GM19463 (cell line): Measurements from ENCODE around the gene NPC1L1.
"Not testable (repeated sequence)": the region's sequence is repeated elsewhere in the genome, so short reads cannot be mapped to it uniquely, and the experiment has no call there.

ENCODE experiments used
- ATAC-seq: cut with Tn5 transposase; IDR thresholded peaks from one replicate; pipeline ENCODE4 v1.9.1; 2021; ENCODE audit warnings: mild to moderate bottlenecking, moderate library complexity; ENCODE audit not compliant: unreplicated experiment

NPC1L1 gene

DNA sequence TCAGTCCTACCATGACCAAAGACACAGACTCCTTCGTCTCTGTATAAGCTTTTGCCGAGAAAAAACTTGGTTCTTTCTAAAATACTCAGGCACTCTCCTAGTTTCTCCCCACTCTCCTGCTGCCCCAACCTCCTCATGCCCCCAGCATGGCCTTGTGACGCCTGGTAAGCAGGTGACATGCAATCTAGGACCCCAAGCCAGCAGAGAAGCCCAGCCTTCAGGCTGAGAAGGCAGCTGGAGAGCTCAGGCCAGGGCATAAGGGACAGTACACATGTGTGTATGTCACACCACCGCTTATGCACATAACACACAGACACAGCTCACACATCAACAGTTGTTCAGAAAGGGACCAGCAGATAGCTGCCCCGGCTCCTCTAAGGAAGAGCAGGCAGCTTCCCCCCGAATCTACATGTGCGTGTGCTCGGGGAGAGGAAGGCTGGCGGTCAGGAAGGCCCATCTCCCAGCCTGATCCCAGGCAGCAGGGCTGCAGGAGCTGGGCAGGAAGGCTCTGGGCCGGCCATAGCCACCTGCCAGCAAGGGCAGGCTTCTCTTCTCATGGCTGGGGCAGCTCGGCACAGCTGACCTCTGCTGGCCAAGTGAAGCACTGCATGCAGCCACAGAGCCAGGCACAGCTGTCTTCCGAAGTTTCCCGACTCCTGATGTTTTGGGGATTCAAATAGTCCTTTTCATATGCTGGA, 24.1 kb upstream of the NPC1L1 start:
- ATAC-seq: peak; percentile 74

- ATAC-seq: no peak
Observed at GRCh38 chr7:44564606-44565005, 23.5 kb upstream of the NPC1L1 start.

DNA sequence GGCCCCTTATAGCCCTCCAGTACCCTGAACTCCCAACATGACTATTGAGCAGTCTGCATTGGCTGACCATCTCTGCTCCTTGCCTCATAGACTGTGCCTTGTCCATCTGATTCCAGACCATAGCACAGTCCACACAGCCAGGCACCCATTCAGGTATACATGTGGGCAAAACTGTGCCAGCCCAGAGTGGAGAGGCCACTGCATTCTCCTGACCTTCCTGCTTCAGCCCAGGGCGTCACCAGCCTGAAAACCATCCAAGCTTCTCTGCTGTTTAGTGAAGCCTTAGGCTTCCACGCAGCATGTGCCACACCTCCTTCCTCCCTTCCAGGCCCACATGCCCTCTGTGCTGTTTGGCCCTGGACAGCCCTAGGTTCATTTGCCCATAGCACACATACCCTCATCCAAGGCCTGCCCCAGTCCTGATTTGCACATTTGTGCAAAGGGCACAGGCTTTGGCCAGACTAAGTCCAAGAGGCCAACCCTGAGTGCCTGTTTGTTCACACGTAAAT, 22.1 kb upstream of the NPC1L1 start:
- ATAC-seq: no peak

GRCh38 chr7:44562622-44562962, 21.5 kb upstream of the NPC1L1 start:
- not testable (repeated sequence) for ATAC-seq

GRCh38 chr7:44561962-44562621, 21.0 kb upstream of the NPC1L1 start:
- ATAC-seq: no peak

DNA sequence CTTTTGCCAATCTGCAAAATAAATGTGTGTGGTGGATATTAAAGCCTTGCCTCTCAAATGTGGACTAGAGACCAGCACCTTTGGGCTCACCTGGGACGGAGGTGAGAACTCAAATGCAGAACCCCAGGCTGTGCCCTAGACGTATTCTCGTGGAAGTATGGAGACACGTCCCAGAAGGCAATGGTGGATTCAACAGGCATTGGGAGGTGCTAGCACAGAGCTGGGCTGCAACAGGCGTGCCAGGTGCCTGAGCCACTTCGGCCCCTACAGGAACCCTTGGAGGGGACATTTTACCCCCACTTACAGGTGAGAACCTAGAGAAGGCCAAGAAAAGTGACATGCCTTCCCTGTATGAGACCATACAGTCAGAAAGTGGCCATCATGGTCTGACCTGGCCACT, 20.4 kb upstream of the NPC1L1 start:
- no peak for ATAC-seq

- ATAC-seq: no peak
Observed at GRCh38 chr7:44559485-44559884, 18.4 kb upstream of the NPC1L1 start.

GRCh38 chr7:44557485-44557884, 16.4 kb upstream of the NPC1L1 start:
- ATAC-seq: no peak

DNA sequence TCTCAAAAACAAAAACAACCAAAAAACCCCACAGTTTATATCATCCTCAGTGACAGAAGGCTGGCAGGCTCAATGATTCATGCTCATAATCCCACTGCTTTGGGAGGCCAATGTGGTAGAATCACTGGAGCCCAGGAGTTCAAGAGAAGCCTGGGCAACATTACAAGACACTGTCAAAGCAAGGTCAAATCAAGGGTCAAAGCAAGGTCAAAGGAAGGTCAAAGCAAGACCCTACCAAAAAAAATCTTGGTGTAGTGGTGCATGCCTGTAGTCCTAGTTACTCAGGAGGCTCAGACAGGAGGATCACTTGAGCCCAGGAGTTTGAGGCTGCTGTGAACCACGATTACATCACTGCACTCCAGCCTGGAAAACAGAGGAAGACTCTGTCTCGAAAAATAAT, 14.2 kb upstream of the NPC1L1 start:
- no peak for ATAC-seq

DNA sequence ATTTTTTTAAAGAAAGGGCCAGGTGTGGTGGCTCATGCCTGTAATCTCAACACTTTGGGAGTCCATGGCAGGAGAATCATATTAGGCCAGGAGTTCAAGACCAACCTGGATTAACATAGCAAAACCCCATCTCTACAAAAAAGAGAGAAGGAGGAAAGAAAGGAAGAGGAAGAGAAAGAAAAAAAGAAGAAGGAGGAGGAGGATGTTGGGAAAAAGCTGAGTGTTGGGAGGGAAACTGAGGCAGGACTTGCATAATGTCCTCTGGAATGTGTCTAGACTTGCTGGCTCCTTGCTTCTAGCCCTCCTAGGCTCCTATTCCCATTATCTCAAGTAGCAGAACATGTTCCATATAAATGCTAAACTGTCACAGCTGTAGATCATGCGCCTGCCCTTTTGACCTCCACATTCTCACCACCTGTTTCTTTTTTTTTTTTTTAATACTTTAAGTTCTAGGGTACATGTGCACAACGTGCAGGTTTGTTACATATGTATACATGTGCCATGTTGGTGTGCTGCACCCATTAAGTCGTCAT, 11.4 kb upstream of the NPC1L1 start:
- not testable (repeated sequence) for ATAC-seq

GRCh38 chr7:44549457-44549856, 8.3 kb upstream of the NPC1L1 start:
- no peak for ATAC-seq

DNA sequence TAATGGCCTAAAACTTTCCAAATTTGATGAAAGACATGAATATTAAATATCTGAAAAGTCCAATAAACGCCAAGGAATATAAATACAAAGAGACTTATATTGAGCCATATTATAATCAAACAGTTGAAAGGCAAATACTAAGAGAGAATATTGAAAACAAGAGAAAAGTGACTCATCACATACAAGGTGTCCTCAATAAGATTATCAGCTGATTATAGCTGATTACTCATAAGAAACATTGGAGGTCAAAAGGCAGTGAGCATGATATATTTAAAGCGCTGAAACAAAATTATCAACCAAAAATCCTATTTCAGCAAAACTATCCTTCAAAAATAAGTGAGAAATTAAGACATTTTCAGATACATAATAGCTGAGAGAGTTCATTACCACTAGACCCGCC, 7.8 kb upstream of the NPC1L1 start:
- no peak for ATAC-seq

DNA sequence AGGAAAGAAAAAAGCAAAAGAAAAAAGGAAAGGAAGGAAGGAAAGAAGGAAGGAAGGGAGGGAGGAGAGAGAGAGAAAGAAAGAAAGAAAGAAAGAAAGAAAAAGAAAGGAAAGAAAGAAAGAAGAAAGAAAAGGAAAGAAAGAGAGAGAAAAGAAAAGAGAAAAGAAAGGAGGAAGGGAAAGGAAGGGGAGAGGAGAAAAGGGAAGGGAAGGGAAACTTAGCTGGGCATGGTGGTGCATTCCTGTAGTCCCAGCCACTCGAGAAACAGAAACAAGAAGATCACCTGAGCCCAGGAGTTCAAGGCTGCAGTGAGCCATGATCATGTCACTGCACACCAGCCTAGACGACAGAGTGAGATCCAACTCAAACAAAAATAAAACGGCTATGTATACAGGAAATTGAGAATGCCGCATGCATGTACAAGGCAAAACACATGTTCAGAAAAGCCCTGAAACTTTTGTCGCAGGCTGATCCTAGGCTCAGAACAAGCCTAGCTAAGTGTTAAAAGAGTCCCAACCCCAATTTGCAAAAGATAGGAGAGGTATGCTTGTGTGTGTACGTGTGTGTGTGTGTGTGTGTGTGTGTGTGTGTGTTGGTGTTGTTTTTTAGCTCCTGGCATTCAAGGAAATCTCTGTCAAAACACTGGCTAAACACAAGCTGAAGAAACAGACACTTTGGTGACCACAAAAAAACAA, 6.6 kb upstream of the NPC1L1 start:
- no peak for ATAC-seq

DNA sequence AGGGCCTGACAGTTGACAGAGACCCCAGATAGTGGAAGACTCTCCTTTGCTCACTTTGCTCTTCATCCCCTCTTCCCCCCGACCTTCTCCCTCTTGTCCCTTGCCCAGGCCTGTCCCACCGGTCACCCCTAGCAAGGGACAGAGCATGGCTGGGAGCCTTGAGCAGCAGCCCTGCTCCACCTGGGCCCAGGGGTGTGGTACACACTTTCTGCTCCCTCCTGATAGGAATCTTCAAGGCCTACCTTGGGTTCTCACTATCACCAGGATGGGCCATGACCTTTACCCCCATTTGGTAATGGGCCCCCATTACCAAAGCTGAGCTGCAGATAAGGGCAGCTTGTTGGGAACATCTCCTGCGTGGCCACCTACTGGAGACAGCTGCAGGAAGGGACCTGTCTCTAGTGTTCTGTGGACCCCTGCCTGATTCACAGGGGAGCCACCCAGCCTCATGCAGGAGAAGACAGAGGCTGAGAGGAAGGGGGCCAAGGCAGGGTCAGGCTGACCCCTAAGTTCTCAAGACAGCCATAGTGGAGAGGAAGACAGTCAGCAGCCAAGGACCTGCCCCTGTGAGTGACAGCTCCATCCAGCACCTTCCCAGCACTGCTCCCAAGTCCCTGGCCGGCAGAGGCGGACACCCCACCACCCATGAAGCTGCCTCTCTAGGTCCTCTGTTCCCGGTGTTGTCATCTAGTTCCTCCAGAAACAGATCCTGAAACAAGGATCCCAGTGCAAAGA, 913 bp upstream of the NPC1L1 start:
- ATAC-seq: no peak

DNA sequence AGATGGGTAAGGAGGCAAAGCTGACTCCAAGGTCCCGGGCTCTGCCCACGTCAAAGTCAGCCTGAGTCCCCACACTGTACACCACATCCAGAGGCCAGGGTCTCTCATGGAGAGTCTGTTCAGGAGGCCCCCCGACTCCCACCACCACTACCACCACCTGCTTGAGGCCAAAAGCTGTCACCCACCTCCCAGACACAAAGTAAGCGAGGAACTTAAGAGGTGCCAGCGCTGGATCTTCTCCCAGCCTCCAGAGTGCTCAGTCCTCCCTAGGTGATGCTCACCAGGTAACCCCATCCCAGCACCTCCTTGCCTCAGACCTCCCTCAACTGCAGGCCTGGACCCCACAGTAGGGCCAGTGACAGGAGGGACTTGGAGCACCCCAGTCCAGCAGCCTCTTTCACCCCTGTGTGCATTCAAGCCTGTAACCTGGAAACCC, 520 bp downstream of the NPC1L1 start:
- ATAC-seq: no peak

- no peak for ATAC-seq
Observed at GRCh38 chr7:44539669-44540506, 1.2 kb downstream of the NPC1L1 start.

- ATAC-seq: no peak
Observed at GRCh38 chr7:44538798-44539668, 2.1 kb downstream of the NPC1L1 start.

DNA sequence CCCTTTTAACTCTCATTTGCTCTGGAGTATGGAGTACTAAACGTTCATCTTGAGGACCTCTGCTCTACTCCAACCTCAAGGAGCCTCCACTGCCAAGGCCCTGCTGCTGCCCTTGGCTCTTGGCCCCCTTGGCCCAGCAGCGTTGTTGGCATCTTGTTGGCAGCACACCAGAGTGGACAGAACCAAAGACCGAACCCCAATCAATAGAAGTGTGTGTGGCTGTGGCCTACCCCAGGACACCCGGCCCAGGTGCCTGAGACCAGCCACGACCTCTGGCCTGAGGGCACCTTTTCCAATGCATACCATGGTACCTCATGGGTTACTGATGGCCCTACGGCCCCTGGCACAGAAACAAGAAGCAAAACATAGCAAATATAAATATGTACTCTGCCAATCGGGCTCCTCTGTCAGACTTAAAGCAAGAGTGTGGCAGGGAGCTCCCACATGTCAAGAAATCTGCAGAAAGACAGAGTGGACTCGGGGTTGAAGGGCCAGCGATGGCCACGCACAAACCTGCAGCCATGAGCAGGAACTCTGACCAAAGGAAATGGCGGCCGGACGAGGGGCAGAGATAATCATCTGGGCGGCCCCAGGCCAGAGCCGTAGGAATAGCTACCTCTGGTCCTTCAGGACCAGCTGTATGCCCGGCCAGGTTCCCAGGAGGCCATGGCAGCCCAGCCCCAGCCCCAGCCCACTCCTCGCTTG, 2.9 kb downstream of the NPC1L1 start:
- no peak for ATAC-seq

DNA sequence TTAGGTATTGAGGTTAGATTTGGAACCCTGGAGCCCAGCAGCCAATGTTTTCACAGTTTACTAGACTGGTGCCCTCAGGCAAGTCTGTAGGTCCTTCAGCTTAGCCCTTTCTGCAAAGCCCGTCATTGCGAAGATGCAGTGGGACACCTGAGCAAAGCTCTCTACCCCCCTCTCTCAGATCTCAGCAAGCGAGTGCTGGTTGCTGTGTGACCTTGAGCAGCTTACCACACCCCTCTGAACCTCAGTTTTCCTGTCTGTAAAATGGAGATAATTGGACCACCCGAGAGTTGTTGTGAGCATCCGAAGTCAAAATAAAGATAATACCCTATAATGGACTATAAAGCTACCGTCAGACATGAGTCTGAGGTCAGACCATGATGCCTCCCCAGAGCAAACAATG, 3.7 kb downstream of the NPC1L1 start:
- ATAC-seq: no peak
